Kidney (tissue), 14 donors: Measurements from ENCODE around the gene SYNGR2. TPM values are rescaled to one million over a fixed set of nuclear protein-coding genes. Genes with fewer than 3 reads are reported as not detected.

Experiments used
- DNase-seq, 5 donors: peaks; one replicate each; pipeline ENCODE4 v3.0.0-alpha.2; 2013 to 2020
- FAIRE-seq: peaks from 2 replicates; lab custom pipeline; 2012; peaks lifted over from hg19 to GRCh38; lab: Jason Lieb, UNC
- H3K27ac ChIP-seq, 2 donors: one replicate each; pipeline ENCODE4 v1.7.0; 2013; ENCODE audit warnings: low read depth in 2 of 2, low read length in 2 of 2, inconsistent platforms in 1 of 2
- H3K27me3 ChIP-seq: one replicate; pipeline ENCODE4 v1.7.1; 2013; ENCODE audit warnings: low read length, inconsistent platforms; ENCODE audit not compliant: control insufficient read depth, insufficient read depth
- H3K36me3 ChIP-seq, 3 donors: one replicate each; pipeline versions ENCODE4 v1.7.0 to v1.7.1; 2013; ENCODE audit warnings: low read length in 3 of 3, control low read depth in 1 of 3, inconsistent platforms in 1 of 3; ENCODE audit not compliant: insufficient read depth in 3 of 3, control insufficient read depth in 2 of 3
- H3K4me1 ChIP-seq, 3 donors: one replicate each; pipeline versions ENCODE4 v1.7.0 to v1.7.1; 2013; ENCODE audit warnings: low read length in 3 of 3, inconsistent platforms in 1 of 3, low read depth in 1 of 3; ENCODE audit not compliant: control insufficient read depth in 2 of 3, insufficient read depth in 2 of 3
- H3K4me3 ChIP-seq, 3 donors: one replicate each; pipeline versions ENCODE4 v1.7.0 to v1.8.1; 2013; ENCODE audit warnings: low read length in 3 of 3, control low read depth in 1 of 3, inconsistent platforms in 1 of 3
- H3K9ac ChIP-seq, 3 donors: one replicate each; pipeline versions ENCODE4 v1.7.0 to v1.7.1; 2013; ENCODE audit warnings: low read length in 3 of 3, control low read depth in 1 of 3, inconsistent platforms in 1 of 3
- H3K9me3 ChIP-seq, 3 donors: one replicate each; pipeline versions ENCODE4 v1.7.0 to v1.7.1; 2013; ENCODE audit warnings: low read length in 3 of 3, control low read depth in 1 of 3, inconsistent platforms in 1 of 3; ENCODE audit not compliant: control insufficient read depth in 2 of 3, insufficient read depth in 1 of 3
- CTCF ChIP-seq: IDR thresholded peaks from 3 replicates; pipeline ENCODE4 v1.5.1; 2012; ENCODE audit warnings: mild to moderate bottlenecking, moderate library complexity, borderline replicate concordance; ENCODE audit not compliant: insufficient read depth; ENCODE audit errors: extremely low read depth
- intact Hi-C: fragments of 100-400 bp; cut with DNase I; formaldehyde crosslinking; loops from one replicate; pipeline ENCODE4 v1.11.1; 2022
- polyA plus RNA-seq: library from polyadenylated mRNA; stranded (reverse); fragments of 350-450 nt; fragmentation: Illumina TruSeq; extraction: RNeasy Lipid Tissue Mini Kit (QIAGEN cat#74804); gene quantifications from one replicate; pipeline ENCODE4 v1.2.3, GENCODE V29; 2014; ENCODE audit warnings: low read depth, low replicate concordance; ENCODE audit not compliant: insufficient read depth
- total RNA-seq: library from RNA; stranded (reverse); fragmentation: NEBNext Ultra II Directional; extraction: Animal tissue kit (Norgen Biotek cat#: 25700); gene quantifications from one replicate; pipeline ENCODE4 v1.2.1, GENCODE V29; 2021
- donor health status: control.
- donor health status: control.
- donor health status: control.
- donor health status: control.
- donor health status: control.
- donor health status: DM: yes; HTN: yes; CAD: no.
- donor health status: Normal renal cell carcinoma (clear cell type).

Gene SYNGR2
- total and polyA plus RNA-seq, 2 donors from 2014 or later: 149 to 165 TPM

GRCh38 chr17:78140169-78141051, 28.0 kb upstream of the SYNGR2 start:
- Histone ChIP-seq H3K4me1 (peaks cover 0 to 28% (median 23%) of the 10 kb centered on the region in 3 donors), H3K9ac (no peak overlapping the region), H3K36me3 (no peaks in the 10 kb centered on the region), H3K4me3 (no peak overlapping the region), H3K27ac (no peak overlapping the region), H3K27me3 (no peaks in the 10 kb centered on the region), H3K9me3 (no peaks in the 10 kb centered on the region)
- FAIRE-seq (no peak), DNase-seq (peak; percentile 88 to 98 (median 90))
- intact Hi-C loops: no loop called here
- TF ChIP-seq CTCF: no peak

- DNase-seq (peak in 2 of 5 donors; percentile 54 to 84), FAIRE-seq (no peak)
- H3K4me3 ChIP-seq: no peak overlapping the region
Measured at GRCh38 chr17:78141437-78142118, 26.8 kb upstream of the SYNGR2 start.

GRCh38 chr17:78142119-78142861, 26.1 kb upstream of the SYNGR2 start:
- FAIRE-seq (no peak), DNase-seq (peak in 2 of 5 donors; percentile 62 to 92)
- H3K9me3 ChIP-seq: no peaks in the 10 kb centered on the region
- TF ChIP-seq CTCF: no peak
- H3K9ac ChIP-seq: no peak overlapping the region
- no peak overlapping the region for H3K4me3 ChIP-seq
- no peak overlapping the region for H3K27ac ChIP-seq
- intact Hi-C loops: no loop called here
- no peaks in the 10 kb centered on the region for H3K27me3 ChIP-seq
- peaks cover 0 to 30% (median 25%) of the 10 kb centered on the region in 3 donors for H3K4me1 ChIP-seq
- no peaks in the 10 kb centered on the region for H3K36me3 ChIP-seq

More at GRCh38 chr17:78141437-78142118, 26.8 kb upstream of the SYNGR2 start:
- Histone ChIP-seq H3K9ac (no peak overlapping the region), H3K36me3 (no peaks in the 10 kb centered on the region), H3K4me1 (peaks cover 0 to 30% (median 25%) of the 10 kb centered on the region in 3 donors), H3K27ac (no peak overlapping the region), H3K27me3 (no peaks in the 10 kb centered on the region), H3K9me3 (no peaks in the 10 kb centered on the region)
- intact Hi-C loops: no loop called here
- no peak for TF ChIP-seq CTCF
